ENCODE measurements around the gene LIMK1.

DNA sequence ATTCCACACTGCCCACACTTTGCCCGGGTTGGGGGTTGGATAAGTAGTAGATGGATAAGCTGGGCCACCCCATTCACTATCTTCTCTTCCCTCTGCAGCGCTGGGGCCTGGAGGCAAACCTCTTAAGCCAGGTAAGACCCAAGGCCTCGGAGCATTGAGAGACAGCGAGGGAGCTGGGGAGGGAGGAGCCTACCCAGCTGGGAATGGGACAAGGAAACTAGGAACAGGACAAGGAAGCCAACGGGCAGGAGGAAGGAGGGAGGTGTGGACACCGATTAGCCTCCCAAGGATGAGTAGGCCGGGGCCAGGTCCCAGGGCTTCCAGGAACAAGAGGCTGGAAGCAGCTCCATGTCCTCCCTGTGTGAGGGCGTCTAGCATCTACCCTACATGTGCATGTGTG, 46.0 kb upstream of the LIMK1 start:
- TF ChIP-seq, protein P1, sequence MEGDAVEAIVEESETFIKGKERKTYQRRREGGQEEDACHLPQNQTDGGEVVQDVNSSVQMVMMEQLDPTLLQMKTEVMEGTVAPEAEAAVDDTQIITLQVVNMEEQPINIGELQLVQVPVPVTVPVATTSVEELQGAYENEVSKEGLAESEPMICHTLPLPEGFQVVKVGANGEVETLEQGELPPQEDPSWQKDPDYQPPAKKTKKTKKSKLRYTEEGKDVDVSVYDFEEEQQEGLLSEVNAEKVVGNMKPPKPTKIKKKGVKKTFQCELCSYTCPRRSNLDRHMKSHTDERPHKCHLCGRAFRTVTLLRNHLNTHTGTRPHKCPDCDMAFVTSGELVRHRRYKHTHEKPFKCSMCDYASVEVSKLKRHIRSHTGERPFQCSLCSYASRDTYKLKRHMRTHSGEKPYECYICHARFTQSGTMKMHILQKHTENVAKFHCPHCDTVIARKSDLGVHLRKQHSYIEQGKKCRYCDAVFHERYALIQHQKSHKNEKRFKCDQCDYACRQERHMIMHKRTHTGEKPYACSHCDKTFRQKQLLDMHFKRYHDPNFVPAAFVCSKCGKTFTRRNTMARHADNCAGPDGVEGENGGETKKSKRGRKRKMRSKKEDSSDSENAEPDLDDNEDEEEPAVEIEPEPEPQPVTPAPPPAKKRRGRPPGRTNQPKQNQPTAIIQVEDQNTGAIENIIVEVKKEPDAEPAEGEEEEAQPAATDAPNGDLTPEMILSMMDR (conservative IDR thresholded peaks at IDR 0.05) = no peak
- no peak for TF ChIP-seq ZFX (IDR thresholded peaks at IDR 0.05)
